Astrocyte (in vitro differentiated cells and primary cell): Measurements from ENCODE around the gene TRIM5. TPM values are rescaled to one million over a fixed set of nuclear protein-coding genes. Genes with fewer than 3 reads are reported as not detected.
"Not testable (repeated sequence)": the region's sequence is repeated elsewhere in the genome, so short reads cannot be mapped to it uniquely, and the experiment has no call there.

Experiments
- DNase-seq: peaks from one replicate; pipeline ENCODE4 v3.0.0-alpha.2; 2010; ENCODE audit warnings: low read depth
- FAIRE-seq: peaks from 2 replicates; lab custom pipeline; 2011; peaks lifted over from hg19 to GRCh38; lab: Jason Lieb, UNC
- H2AFZ ChIP-seq: 2 replicates; pipeline ENCODE4 v1.6.0; 2012; ENCODE audit warnings: low read depth, low read length, inconsistent platforms
- H3K27ac ChIP-seq: 2 replicates; pipeline ENCODE4 v1.5.1; 2011; ENCODE audit warnings: low read depth, low read length, inconsistent platforms
- H3K27me3 ChIP-seq: 2 replicates; pipeline ENCODE4 v1.6.0; 2011; ENCODE audit warnings: low read length, inconsistent platforms; ENCODE audit not compliant: insufficient read depth
- H3K36me3 ChIP-seq: 2 replicates; pipeline ENCODE4 v1.5.1; 2011; ENCODE audit warnings: low read length, inconsistent platforms; ENCODE audit not compliant: insufficient read depth
- H3K4me1 ChIP-seq: 2 replicates; pipeline ENCODE4 v1.5.1; 2011; ENCODE audit warnings: low read length, inconsistent platforms; ENCODE audit not compliant: insufficient read depth
- H3K4me2 ChIP-seq: 2 replicates; pipeline ENCODE4 v1.6.0; 2012; ENCODE audit warnings: low read length, inconsistent platforms
- H3K4me3 ChIP-seq: 2 replicates; pipeline ENCODE4 v1.5.1; 2011; ENCODE audit warnings: low read depth, mild to moderate bottlenecking, low read length, inconsistent platforms; ENCODE audit not compliant: insufficient read depth
- H3K79me2 ChIP-seq: 2 replicates; pipeline ENCODE4 v1.6.0; 2012; ENCODE audit warnings: mild to moderate bottlenecking, low read length, inconsistent platforms; ENCODE audit not compliant: insufficient read depth
- H3K9ac ChIP-seq: 2 replicates; pipeline ENCODE4 v1.6.0; 2012; ENCODE audit warnings: mild to moderate bottlenecking, low read length, inconsistent platforms
- H3K9me3 ChIP-seq: 2 replicates; pipeline ENCODE4 v1.5.1; 2012; ENCODE audit warnings: low read depth, mild to moderate bottlenecking, low read length, inconsistent platforms; ENCODE audit not compliant: insufficient read depth
- H4K20me1 ChIP-seq: 2 replicates; pipeline ENCODE4 v1.6.0; 2012; ENCODE audit warnings: low read length, inconsistent platforms; ENCODE audit not compliant: insufficient read depth
- H3K27ac Mint-ChIP-seq: one replicate; pipeline ENCODE4 v1.8.0; 2021; ENCODE audit warnings: mild to moderate bottlenecking, mixed read lengths; ENCODE audit not compliant: unreplicated experiment
- H3K27me3 Mint-ChIP-seq: one replicate; pipeline ENCODE4 v1.8.0; 2021; ENCODE audit warnings: low read depth, mixed read lengths; ENCODE audit not compliant: unreplicated experiment
- H3K36me3 Mint-ChIP-seq: one replicate; pipeline ENCODE4 v1.8.0; 2021; ENCODE audit warnings: low read depth, mixed read lengths; ENCODE audit not compliant: unreplicated experiment
- H3K4me1 Mint-ChIP-seq: one replicate; pipeline ENCODE4 v1.8.0; 2021; ENCODE audit warnings: low read depth, mixed read lengths; ENCODE audit not compliant: unreplicated experiment
- H3K4me3 Mint-ChIP-seq: one replicate; pipeline ENCODE4 v1.8.0; 2021; ENCODE audit warnings: mild to moderate bottlenecking, moderate library complexity, mixed read lengths; ENCODE audit not compliant: unreplicated experiment
- H3K9me3 Mint-ChIP-seq: one replicate; pipeline ENCODE4 v1.8.0; 2021; ENCODE audit warnings: mild to moderate bottlenecking, mixed read lengths; ENCODE audit not compliant: unreplicated experiment
- CTCF ChIP-seq: IDR thresholded peaks from 2 replicates; pipeline ENCODE4 v1.5.1; 2011; ENCODE audit warnings: low read depth, mild to moderate bottlenecking, inconsistent platforms, low read length, moderate library complexity; ENCODE audit not compliant: insufficient read depth
- EZH2 ChIP-seq: IDR thresholded peaks from 2 replicates; pipeline ENCODE4 v1.6.1; 2012; ENCODE audit warnings: mild to moderate bottlenecking, low read length, inconsistent platforms; ENCODE audit not compliant: insufficient read depth
- total RNA-seq: library from RNA; stranded (reverse); gene quantifications from 2 replicates; pipeline ENCODE4 v1.2.1, GENCODE V29; 2021

TRIM5 gene
- total RNA-seq, 1 donor from 2014 or later, result 55.6 TPM

GRCh38 chr11:5726351-5726750, 41.5 kb upstream of the TRIM5 start:
- H3K36me3 Mint-ChIP-seq, result no peaks in the 10 kb centered on the region
- H3K27ac ChIP-seq, result no peak overlapping the region
- H3K4me3 Mint-ChIP-seq, result no peak overlapping the region
- peaks cover 2% of the 10 kb centered on the region for H3K27me3 Mint-ChIP-seq
- no peak overlapping the region for H3K4me2 ChIP-seq
- no peaks in the 10 kb centered on the region for H3K9me3 ChIP-seq
- FAIRE-seq (no peak), DNase-seq (no peak)
- no peaks in the 10 kb centered on the region for H3K27me3 ChIP-seq
- no peaks in the 10 kb centered on the region for H4K20me1 ChIP-seq
- H3K27ac Mint-ChIP-seq, result no peak overlapping the region
- H2AFZ ChIP-seq, result no peak overlapping the region
- no peaks in the 10 kb centered on the region for H3K4me1 Mint-ChIP-seq
- H3K9me3 Mint-ChIP-seq, result no peaks in the 10 kb centered on the region
- H3K36me3 ChIP-seq, result no peaks in the 10 kb centered on the region
- H3K79me2 ChIP-seq, result no peaks in the 10 kb centered on the region
- TF ChIP-seq EZH2 (no peak), CTCF (no peak)
- no peak overlapping the region for H3K9ac ChIP-seq
- H3K4me1 ChIP-seq, result no peaks in the 10 kb centered on the region
- H3K4me3 ChIP-seq, result no peak overlapping the region

- DNase-seq (no peak), FAIRE-seq (no peak)
- Mint-ChIP-seq H3K27ac (no peak overlapping the region), H3K36me3 (peaks cover 2% of the 10 kb centered on the region), H3K9me3 (no peaks in the 10 kb centered on the region), H3K4me3 (no peak overlapping the region), H3K27me3 (peaks cover 2% of the 10 kb centered on the region), H3K4me1 (no peaks in the 10 kb centered on the region)
- H3K4me3 ChIP-seq, result no peak overlapping the region
- H3K9me3 ChIP-seq, result no peaks in the 10 kb centered on the region
- H3K27me3 ChIP-seq, result no peaks in the 10 kb centered on the region
- H3K27ac ChIP-seq, result no peak overlapping the region
- no peaks in the 10 kb centered on the region for H3K79me2 ChIP-seq
- no peak overlapping the region for H3K4me2 ChIP-seq
- H2AFZ ChIP-seq, result no peak overlapping the region
- H3K9ac ChIP-seq, result no peak overlapping the region
- TF ChIP-seq EZH2 (no peak), CTCF (no peak)
- no peaks in the 10 kb centered on the region for H3K4me1 ChIP-seq
- no peaks in the 10 kb centered on the region for H4K20me1 ChIP-seq
- H3K36me3 ChIP-seq, result no peaks in the 10 kb centered on the region
Measured at GRCh38 chr11:5722622-5723021, 37.7 kb upstream of the TRIM5 start.

GRCh38 chr11:5719703-5720495, 35.0 kb upstream of the TRIM5 start:
- no peak overlapping the region for H3K9ac ChIP-seq
- no peak overlapping the region for H3K4me3 ChIP-seq
- Mint-ChIP-seq H3K27ac (no peak overlapping the region), H3K36me3 (peaks cover 2% of the 10 kb centered on the region), H3K9me3 (no peaks in the 10 kb centered on the region), H3K4me3 (no peak overlapping the region), H3K27me3 (no peaks in the 10 kb centered on the region), H3K4me1 (no peaks in the 10 kb centered on the region)
- H3K36me3 ChIP-seq, result no peaks in the 10 kb centered on the region
- no peaks in the 10 kb centered on the region for H3K27me3 ChIP-seq
- TF ChIP-seq CTCF (no peak), EZH2 (no peak)
- H4K20me1 ChIP-seq, result no peaks in the 10 kb centered on the region
- no peaks in the 10 kb centered on the region for H3K79me2 ChIP-seq
- no peaks in the 10 kb centered on the region for H3K9me3 ChIP-seq
- no peak overlapping the region for H2AFZ ChIP-seq
- no peak overlapping the region for H3K27ac ChIP-seq
- DNase-seq (no peak), FAIRE-seq (no peak)
- H3K4me2 ChIP-seq, result no peak overlapping the region
- H3K4me1 ChIP-seq, result no peaks in the 10 kb centered on the region

GRCh38 chr11:5716518-5716917, 31.6 kb upstream of the TRIM5 start:
- H3K4me1 Mint-ChIP-seq, H3K27ac Mint-ChIP-seq, H3K36me3 ChIP-seq, H3K27ac ChIP-seq, H2AFZ ChIP-seq, H3K79me2 ChIP-seq, H4K20me1 ChIP-seq, H3K27me3 ChIP-seq, H3K36me3 Mint-ChIP-seq, H3K4me3 ChIP-seq, H3K27me3 Mint-ChIP-seq, DNase-seq, H3K9ac ChIP-seq, FAIRE-seq, H3K9me3 ChIP-seq, H3K4me3 Mint-ChIP-seq, H3K9me3 Mint-ChIP-seq, H3K4me2 ChIP-seq, H3K4me1 ChIP-seq: not testable (repeated sequence)
